ENCODE results near the gene PALM3. TPM values are rescaled to one million over a fixed set of nuclear protein-coding genes. Genes with fewer than 3 reads are reported as not detected.
A peak's percentile ranks its signal among the peaks of the same experiment; 100 is the strongest.

PALM3 gene
- total and polyA plus RNA-seq, 10 of the 15 experiments (the other 5 are each of a cell fraction or from before 2014, with no cell fraction given): 0.07 TPM; not detected in 9

DNA sequence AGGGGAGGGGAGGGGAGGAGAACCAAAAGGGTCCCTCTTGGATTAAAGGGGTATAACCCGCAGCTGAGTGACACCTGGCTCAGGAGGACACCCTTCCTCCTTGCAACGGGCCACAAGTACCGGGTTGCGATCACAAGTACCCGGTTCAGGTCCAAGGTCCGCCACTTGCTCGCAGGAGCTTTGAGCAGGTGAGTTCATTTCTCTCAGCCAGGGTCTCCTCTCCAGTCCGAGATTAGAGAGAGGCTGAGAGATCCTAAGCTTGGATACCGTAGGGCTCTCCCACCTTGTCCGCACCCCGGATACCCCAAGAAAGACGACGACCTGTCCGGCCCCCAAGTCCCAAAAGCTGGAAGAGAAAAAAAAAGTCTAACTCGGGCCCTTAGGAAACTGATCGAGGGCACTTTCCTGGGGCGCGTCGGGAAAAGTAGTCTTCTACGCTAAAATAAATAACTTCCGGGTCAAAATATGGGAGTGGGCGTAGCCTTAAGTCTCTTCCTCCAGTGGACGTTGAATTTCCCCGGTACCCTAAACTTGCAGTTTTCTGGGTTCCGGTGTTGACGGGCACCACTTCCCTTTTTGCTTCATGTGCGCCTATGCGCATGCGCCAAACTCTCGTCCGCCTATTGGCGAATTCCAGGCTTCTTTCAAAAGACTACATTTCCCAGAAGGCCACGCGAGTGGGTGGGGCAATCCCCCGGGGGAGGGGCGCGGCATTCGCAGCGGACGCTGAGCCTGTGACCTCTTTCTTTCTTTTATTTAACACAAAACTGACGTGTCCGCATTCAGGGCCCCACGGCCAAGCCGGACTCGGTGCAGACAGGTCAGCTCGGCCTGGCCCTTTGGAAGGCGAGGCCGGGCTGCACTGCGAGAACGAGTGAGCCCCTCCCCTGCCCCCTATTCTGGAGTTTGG is 19.3 kb upstream of the PALM3 start (continued):
- TF ChIP-seq IKZF2 (IDR thresholded peaks at IDR 0.05) (no peak), FOS (IDR thresholded peaks at IDR 0.05; ENCODE audit: borderline replicate concordance, extremely low read depth, insufficient read length) (no peak), MEF2A (IDR thresholded peaks at IDR 0.05; ENCODE audit: insufficient read depth, low read depth, low read length) (0 out of 2 replicates have a peak, but pooled peaks have one; percentile 12), ZNF622 (IDR thresholded peaks at IDR 0.05) (no peak), NR2F1 (conservative IDR thresholded peaks at IDR 0.05) (peak; percentile 89), CBFB (IDR thresholded peaks at IDR 0.05; ENCODE audit: low read depth) (no peak; the same call in 1 of the 2 replicates), TCF3 (IDR thresholded peaks at IDR 0.05; ENCODE audit: borderline replicate concordance, insufficient read depth, low read depth, low read length) (no peak), SMARCA5 (IDR thresholded peaks at IDR 0.05) (no peak; the same call in 1 of the 2 replicates), SUZ12 (IDR thresholded peaks at IDR 0.05; ENCODE audit: unreplicated experiment) (no peak), NRF1 (conservative IDR thresholded peaks at IDR 0.05; ENCODE audit: low read depth, low read length) (peak; percentile 82), BMI1 (IDR thresholded peaks at IDR 0.05; ENCODE audit: borderline replicate concordance) (no peak), KLF5 (IDR thresholded peaks at IDR 0.05; ENCODE audit: partially characterized antibody) (peak; percentile 54), POLR2AphosphoS2 (IDR thresholded peaks at IDR 0.05; ENCODE audit: low read depth, low read length) (peak; percentile 77)
- TF ChIP-seq, protein P1, sequence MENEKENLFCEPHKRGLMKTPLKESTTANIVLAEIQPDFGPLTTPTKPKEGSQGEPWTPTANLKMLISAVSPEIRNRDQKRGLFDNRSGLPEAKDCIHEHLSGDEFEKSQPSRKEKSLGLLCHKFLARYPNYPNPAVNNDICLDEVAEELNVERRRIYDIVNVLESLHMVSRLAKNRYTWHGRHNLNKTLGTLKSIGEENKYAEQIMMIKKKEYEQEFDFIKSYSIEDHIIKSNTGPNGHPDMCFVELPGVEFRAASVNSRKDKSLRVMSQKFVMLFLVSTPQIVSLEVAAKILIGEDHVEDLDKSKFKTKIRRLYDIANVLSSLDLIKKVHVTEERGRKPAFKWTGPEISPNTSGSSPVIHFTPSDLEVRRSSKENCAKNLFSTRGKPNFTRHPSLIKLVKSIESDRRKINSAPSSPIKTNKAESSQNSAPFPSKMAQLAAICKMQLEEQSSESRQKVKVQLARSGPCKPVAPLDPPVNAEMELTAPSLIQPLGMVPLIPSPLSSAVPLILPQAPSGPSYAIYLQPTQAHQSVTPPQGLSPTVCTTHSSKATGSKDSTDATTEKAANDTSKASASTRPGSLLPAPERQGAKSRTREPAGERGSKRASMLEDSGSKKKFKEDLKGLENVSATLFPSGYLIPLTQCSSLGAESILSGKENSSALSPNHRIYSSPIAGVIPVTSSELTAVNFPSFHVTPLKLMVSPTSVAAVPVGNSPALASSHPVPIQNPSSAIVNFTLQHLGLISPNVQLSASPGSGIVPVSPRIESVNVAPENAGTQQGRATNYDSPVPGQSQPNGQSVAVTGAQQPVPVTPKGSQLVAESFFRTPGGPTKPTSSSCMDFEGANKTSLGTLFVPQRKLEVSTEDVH (IDR thresholded peaks at IDR 0.05; ENCODE audit: low read depth, partially characterized antibody): peak; percentile 87
- TF ChIP-seq, protein P2, sequence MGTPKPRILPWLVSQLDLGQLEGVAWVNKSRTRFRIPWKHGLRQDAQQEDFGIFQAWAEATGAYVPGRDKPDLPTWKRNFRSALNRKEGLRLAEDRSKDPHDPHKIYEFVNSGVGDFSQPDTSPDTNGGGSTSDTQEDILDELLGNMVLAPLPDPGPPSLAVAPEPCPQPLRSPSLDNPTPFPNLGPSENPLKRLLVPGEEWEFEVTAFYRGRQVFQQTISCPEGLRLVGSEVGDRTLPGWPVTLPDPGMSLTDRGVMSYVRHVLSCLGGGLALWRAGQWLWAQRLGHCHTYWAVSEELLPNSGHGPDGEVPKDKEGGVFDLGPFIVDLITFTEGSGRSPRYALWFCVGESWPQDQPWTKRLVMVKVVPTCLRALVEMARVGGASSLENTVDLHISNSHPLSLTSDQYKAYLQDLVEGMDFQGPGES (IDR thresholded peaks at IDR 0.05): no peak
- TF ChIP-seq, protein P3, sequence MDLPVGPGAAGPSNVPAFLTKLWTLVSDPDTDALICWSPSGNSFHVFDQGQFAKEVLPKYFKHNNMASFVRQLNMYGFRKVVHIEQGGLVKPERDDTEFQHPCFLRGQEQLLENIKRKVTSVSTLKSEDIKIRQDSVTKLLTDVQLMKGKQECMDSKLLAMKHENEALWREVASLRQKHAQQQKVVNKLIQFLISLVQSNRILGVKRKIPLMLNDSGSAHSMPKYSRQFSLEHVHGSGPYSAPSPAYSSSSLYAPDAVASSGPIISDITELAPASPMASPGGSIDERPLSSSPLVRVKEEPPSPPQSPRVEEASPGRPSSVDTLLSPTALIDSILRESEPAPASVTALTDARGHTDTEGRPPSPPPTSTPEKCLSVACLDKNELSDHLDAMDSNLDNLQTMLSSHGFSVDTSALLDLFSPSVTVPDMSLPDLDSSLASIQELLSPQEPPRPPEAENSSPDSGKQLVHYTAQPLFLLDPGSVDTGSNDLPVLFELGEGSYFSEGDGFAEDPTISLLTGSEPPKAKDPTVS (IDR thresholded peaks at IDR 0.05; ENCODE audit: low read depth, low read length): no peak
- TF ChIP-seq, protein P4, sequence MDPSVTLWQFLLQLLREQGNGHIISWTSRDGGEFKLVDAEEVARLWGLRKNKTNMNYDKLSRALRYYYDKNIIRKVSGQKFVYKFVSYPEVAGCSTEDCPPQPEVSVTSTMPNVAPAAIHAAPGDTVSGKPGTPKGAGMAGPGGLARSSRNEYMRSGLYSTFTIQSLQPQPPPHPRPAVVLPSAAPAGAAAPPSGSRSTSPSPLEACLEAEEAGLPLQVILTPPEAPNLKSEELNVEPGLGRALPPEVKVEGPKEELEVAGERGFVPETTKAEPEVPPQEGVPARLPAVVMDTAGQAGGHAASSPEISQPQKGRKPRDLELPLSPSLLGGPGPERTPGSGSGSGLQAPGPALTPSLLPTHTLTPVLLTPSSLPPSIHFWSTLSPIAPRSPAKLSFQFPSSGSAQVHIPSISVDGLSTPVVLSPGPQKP (IDR thresholded peaks at IDR 0.05; ENCODE audit: low read depth, low read length): 0 out of 2 replicates have a peak, but pooled peaks have one; percentile 45
- TF ChIP-seq, protein P5, sequence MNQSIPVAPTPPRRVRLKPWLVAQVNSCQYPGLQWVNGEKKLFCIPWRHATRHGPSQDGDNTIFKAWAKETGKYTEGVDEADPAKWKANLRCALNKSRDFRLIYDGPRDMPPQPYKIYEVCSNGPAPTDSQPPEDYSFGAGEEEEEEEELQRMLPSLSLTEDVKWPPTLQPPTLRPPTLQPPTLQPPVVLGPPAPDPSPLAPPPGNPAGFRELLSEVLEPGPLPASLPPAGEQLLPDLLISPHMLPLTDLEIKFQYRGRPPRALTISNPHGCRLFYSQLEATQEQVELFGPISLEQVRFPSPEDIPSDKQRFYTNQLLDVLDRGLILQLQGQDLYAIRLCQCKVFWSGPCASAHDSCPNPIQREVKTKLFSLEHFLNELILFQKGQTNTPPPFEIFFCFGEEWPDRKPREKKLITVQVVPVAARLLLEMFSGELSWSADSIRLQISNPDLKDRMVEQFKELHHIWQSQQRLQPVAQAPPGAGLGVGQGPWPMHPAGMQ (IDR thresholded peaks at IDR 0.05; ENCODE audit: borderline replicate concordance): no peak
- TF ChIP-seq, protein P6, sequence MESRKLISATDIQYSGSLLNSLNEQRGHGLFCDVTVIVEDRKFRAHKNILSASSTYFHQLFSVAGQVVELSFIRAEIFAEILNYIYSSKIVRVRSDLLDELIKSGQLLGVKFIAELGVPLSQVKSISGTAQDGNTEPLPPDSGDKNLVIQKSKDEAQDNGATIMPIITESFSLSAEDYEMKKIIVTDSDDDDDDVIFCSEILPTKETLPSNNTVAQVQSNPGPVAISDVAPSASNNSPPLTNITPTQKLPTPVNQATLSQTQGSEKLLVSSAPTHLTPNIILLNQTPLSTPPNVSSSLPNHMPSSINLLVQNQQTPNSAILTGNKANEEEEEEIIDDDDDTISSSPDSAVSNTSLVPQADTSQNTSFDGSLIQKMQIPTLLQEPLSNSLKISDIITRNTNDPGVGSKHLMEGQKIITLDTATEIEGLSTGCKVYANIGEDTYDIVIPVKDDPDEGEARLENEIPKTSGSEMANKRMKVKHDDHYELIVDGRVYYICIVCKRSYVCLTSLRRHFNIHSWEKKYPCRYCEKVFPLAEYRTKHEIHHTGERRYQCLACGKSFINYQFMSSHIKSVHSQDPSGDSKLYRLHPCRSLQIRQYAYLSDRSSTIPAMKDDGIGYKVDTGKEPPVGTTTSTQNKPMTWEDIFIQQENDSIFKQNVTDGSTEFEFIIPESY (IDR thresholded peaks at IDR 0.05): no peak; the same call in 1 of the 2 replicates

All from GM12878 (cell line).